Caco-2 (cell line): ENCODE results near the gene SIM2. TPM values are rescaled to one million over a fixed set of nuclear protein-coding genes. Genes with fewer than 3 reads are reported as not detected.

Source experiments
- BruUV-seq: library from RNA; stranded (reverse); fragments of 400-500 nt; replicated peaks from 2 replicates; lab custom pipeline; 2021; lab: Mats Ljungman, UMichigan
- CTCF ChIA-PET: fragments of 300-600 bp; sonication (Branson Sonifier 250); formaldehyde crosslinking; loops from one replicate; lab custom pipeline; 2022; ENCODE audit warnings: antibody characterized with exemption; lab: Charles Lee
- POLR2A ChIA-PET: fragments of 300-600 bp; sonication (Branson Sonifier 250); formaldehyde crosslinking; loops from one replicate; lab custom pipeline; 2022; ENCODE audit warnings: antibody characterized with exemption; lab: Charles Lee
- DNase-seq, 2 experiments: peaks; one replicate each; pipeline versions ENCODE4 v3.0.0 to v3.0.0-alpha.2; 2020 to 2022
- H3K27me3 ChIP-seq: replicated peaks from 2 replicates; pipeline ENCODE4 v1.6.0; 2011; ENCODE audit warnings: low read length; ENCODE audit not compliant: control insufficient read depth, insufficient read depth
- H3K36me3 ChIP-seq: 2 replicates; pipeline ENCODE4 v1.5.1; 2011; ENCODE audit warnings: low read length; ENCODE audit not compliant: control insufficient read depth, insufficient read depth
- H3K4me1 ChIP-seq: fragments of 250-450 bp; sonication (Bioruptor Pico); 2 replicates; pipeline ENCODE4 v1.5.1; 2020; ENCODE audit warnings: mild to moderate bottlenecking
- H3K4me3 ChIP-seq: 2 replicates; pipeline ENCODE4 v1.5.1; 2011; ENCODE audit warnings: low read depth, mild to moderate bottlenecking, control low read depth, low read length
- H3K9me3 ChIP-seq: fragments of 250-450 bp; sonication (Bioruptor Pico); 2 replicates; pipeline ENCODE4 v1.5.1; 2020; ENCODE audit warnings: mild to moderate bottlenecking, moderate library complexity
- H3K27ac Mint-ChIP-seq: one replicate; pipeline ENCODE4 v1.8.0; 2022; ENCODE audit warnings: mixed read lengths; ENCODE audit not compliant: unreplicated experiment
- H3K27me3 Mint-ChIP-seq: one replicate; pipeline ENCODE4 v1.8.0; 2022; ENCODE audit warnings: mixed read lengths; ENCODE audit not compliant: insufficient read depth, unreplicated experiment
- H3K36me3 Mint-ChIP-seq: one replicate; pipeline ENCODE4 v1.8.0; 2022; ENCODE audit warnings: mild to moderate bottlenecking, mixed read lengths; ENCODE audit not compliant: insufficient read depth, unreplicated experiment
- H3K4me1 Mint-ChIP-seq: one replicate; pipeline ENCODE4 v1.8.0; 2022; ENCODE audit warnings: low read depth, mixed read lengths; ENCODE audit not compliant: unreplicated experiment
- H3K4me3 Mint-ChIP-seq: one replicate; pipeline ENCODE4 v1.8.0; 2022; ENCODE audit warnings: mild to moderate bottlenecking, moderate library complexity, mixed read lengths; ENCODE audit not compliant: unreplicated experiment
- H3K9me3 Mint-ChIP-seq: one replicate; pipeline ENCODE4 v1.8.0; 2022; ENCODE audit warnings: mixed read lengths; ENCODE audit not compliant: unreplicated experiment
- intact Hi-C: fragments of 100-400 bp; cut with micrococcal nuclease; formaldehyde crosslinking; loops from one replicate; pipeline ENCODE4 v1.10.0; 2022; ENCODE audit not compliant: unreplicated experiment
- total RNA-seq: library from RNA; stranded (reverse); gene quantifications from 2 replicates; pipeline ENCODE4 v1.2.3, GENCODE V29; 2022
- TF ChIP-seq, protein P1 (sequence below), 2 experiments: fragments of 200-600 bp in 1 of 2; IDR thresholded peaks; 1 replicate in 1 of 2; 2 replicates in 1 of 2; pipeline versions ENCODE4 v1.5.1 to v1.8.0; 2011 to 2022; ENCODE audit warnings: antibody characterized with exemption in 1 of 2, control low read depth in 1 of 2, inconsistent platforms in 1 of 2, low read depth in 1 of 2, low read length in 1 of 2, mild to moderate bottlenecking in 1 of 2, moderate library complexity in 1 of 2; ENCODE audit not compliant: insufficient read depth in 1 of 2, severe bottlenecking in 1 of 2, unreplicated experiment in 1 of 2

Gene SIM2
- total RNA-seq, 1 experiment from 2014 or later = 9.4 TPM

DNA sequence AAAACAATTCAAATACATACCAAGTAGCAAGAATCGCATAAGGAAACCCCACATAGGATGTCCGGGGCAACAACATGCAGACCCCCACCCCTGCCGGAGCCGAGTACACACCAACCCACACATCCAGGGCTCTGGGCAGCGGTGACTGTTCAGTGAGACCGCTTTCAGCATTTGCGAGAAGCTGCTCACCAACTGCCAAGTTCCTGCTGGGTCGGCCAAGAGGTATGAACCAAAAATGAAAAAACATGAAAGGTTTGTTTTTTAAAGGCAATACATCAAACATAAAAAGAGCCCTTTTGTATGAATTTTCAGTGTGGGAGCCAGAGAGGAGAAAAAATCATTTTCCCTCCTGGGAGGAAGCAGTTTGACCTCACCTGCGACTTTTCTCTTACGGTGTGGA, 92.3 kb downstream of the SIM2 start:
- Mint-ChIP-seq H3K27ac (no peak overlapping the region), H3K9me3 (no peaks in the 10 kb centered on the region), H3K36me3 (peaks cover 8% of the 10 kb centered on the region), H3K4me1 (peaks cover 16% of the 10 kb centered on the region), H3K27me3 (no peaks in the 10 kb centered on the region), H3K4me3 (no peak overlapping the region)
- CTCF ChIA-PET = no interaction called here
- TF ChIP-seq, protein P1, sequence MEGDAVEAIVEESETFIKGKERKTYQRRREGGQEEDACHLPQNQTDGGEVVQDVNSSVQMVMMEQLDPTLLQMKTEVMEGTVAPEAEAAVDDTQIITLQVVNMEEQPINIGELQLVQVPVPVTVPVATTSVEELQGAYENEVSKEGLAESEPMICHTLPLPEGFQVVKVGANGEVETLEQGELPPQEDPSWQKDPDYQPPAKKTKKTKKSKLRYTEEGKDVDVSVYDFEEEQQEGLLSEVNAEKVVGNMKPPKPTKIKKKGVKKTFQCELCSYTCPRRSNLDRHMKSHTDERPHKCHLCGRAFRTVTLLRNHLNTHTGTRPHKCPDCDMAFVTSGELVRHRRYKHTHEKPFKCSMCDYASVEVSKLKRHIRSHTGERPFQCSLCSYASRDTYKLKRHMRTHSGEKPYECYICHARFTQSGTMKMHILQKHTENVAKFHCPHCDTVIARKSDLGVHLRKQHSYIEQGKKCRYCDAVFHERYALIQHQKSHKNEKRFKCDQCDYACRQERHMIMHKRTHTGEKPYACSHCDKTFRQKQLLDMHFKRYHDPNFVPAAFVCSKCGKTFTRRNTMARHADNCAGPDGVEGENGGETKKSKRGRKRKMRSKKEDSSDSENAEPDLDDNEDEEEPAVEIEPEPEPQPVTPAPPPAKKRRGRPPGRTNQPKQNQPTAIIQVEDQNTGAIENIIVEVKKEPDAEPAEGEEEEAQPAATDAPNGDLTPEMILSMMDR (IDR thresholded peaks at IDR 0.05; ENCODE audit: insufficient read depth in 1 of 2, low read depth in 1 of 2, low read length in 1 of 2, severe bottlenecking in 1 of 2, unreplicated experiment in 1 of 2) = no peak
- no TSS peak for BruUV-seq
- H3K4me3 ChIP-seq = no peak overlapping the region
- H3K27me3 ChIP-seq = no peaks in the 10 kb centered on the region
- peaks cover 7% of the 10 kb centered on the region for H3K9me3 ChIP-seq
- POLR2A ChIA-PET = no interaction called here
- H3K36me3 ChIP-seq = no peaks in the 10 kb centered on the region
- DNase-seq = no peak
- peaks cover 9% of the 10 kb centered on the region; the same call in 1 of the 2 replicates for H3K4me1 ChIP-seq
- intact Hi-C loops = no loop called here

DNA sequence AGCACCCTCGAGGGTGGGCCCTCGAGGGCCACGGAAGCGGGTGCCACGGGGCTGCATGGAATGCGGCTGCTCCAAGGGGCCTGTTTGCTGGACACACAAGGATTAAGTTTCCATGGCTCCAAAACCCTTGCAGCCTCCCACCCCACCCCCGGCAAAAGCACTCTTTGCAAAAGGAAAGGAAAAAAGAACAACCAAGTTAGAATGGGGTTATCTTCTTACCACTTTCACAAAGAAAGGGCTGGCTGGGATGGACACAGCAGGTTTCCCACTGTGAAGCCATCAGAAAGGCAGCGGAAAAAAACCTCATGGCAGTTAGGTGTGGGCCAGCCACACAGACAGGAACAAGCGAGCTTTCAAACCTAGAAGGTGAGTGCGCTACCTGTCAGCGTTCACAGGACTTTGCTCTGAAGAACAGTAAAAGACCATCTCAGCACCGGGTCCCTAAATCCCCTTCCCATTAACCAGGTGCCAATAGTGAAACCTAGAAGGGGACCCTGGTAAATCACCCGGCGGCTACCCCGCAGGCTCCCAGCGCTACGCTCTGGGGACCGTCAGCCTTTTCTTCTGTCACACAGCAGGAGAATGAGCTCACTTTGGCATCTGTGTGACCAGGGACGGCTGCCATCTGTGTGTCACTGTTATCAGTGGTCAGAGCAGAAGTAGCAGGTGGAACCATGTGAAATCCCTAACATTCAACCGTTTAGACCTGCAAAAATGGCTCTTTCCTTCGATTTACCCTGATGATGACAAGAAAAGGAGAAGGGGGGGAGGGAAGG, 93.0 kb downstream of the SIM2 start:
- intact Hi-C loops = no loop called here

GRCh38 chr21:36792505-36792967, 93.6 kb downstream of the SIM2 start:
- H3K4me3 ChIP-seq = no peak overlapping the region
- DNase-seq = no peak
- no peaks in the 10 kb centered on the region for H3K27me3 ChIP-seq
- BruUV-seq = no TSS peak
- peaks cover 9% of the 10 kb centered on the region for H3K9me3 ChIP-seq
- CTCF ChIA-PET = no interaction called here
- Mint-ChIP-seq H3K9me3 (peaks cover 10% of the 10 kb centered on the region), H3K27me3 (no peaks in the 10 kb centered on the region), H3K4me1 (peaks cover 16% of the 10 kb centered on the region), H3K27ac (no peak overlapping the region), H3K36me3 (peaks cover 9% of the 10 kb centered on the region), H3K4me3 (no peak overlapping the region)
- POLR2A ChIA-PET = no interaction called here
- H3K4me1 ChIP-seq = peaks cover 9% of the 10 kb centered on the region; the same call in 1 of the 2 replicates
- TF ChIP-seq, protein P1 (IDR thresholded peaks at IDR 0.05; ENCODE audit: insufficient read depth in 1 of 2, low read depth in 1 of 2, low read length in 1 of 2, severe bottlenecking in 1 of 2, unreplicated experiment in 1 of 2) = no peak
- no peaks in the 10 kb centered on the region for H3K36me3 ChIP-seq
- intact Hi-C loops = no loop called here

More for the DNA sequence above, 93.0 kb downstream of the SIM2 start:
- Histone ChIP-seq H3K9me3 (peaks cover 9% of the 10 kb centered on the region), H3K27me3 (no peaks in the 10 kb centered on the region), H3K4me1 (peaks cover 9% of the 10 kb centered on the region; the same call in 1 of the 2 replicates), H3K36me3 (no peaks in the 10 kb centered on the region), H3K4me3 (no peak overlapping the region)
- Mint-ChIP-seq H3K27ac (no peak overlapping the region), H3K4me3 (no peak overlapping the region), H3K4me1 (peaks cover 16% of the 10 kb centered on the region), H3K27me3 (no peaks in the 10 kb centered on the region), H3K9me3 (peaks cover 3% of the 10 kb centered on the region), H3K36me3 (peaks cover 8% of the 10 kb centered on the region)
- TF ChIP-seq, protein P1 (IDR thresholded peaks at IDR 0.05; ENCODE audit: insufficient read depth in 1 of 2, low read depth in 1 of 2, low read length in 1 of 2, severe bottlenecking in 1 of 2, unreplicated experiment in 1 of 2) = no peak
- POLR2A ChIA-PET = no interaction called here
- CTCF ChIA-PET = interaction anchor here (0.6 kb wide), 1 partner anchor 161 kb away, joined by 4 read pairs; no protein-coding TSS in a partner anchor
- DNase-seq = no peak
- no TSS peak for BruUV-seq
